Prostate gland (tissue), 2 donors: Measurements from ENCODE around the gene RAB1A.

Experiments
- CTCF ChIP-seq, 4 experiments: fragments of 200-600 bp in 2 of 4; fragments of 450-650 bp in 2 of 4; sonication (generic) in 2 of 4; IDR thresholded peaks; 1 replicate in 3 of 4; 2 replicates in 1 of 4; pipeline ENCODE4 v1.5.1; 2016 to 2019; ENCODE audit warnings: antibody characterized with exemption in 4 of 4, mild to moderate bottlenecking in 2 of 4, moderate library complexity in 2 of 4
- POLR2AphosphoS5 ChIP-seq: sonication (generic); formaldehyde crosslinking; IDR thresholded peaks from one replicate; pipeline ENCODE4 v1.6.1; 2017; ENCODE audit warnings: antibody characterized with exemption

- no peak for TF ChIP-seq CTCF (IDR thresholded peaks at IDR 0.05)
- no peak for TF ChIP-seq POLR2AphosphoS5
Observed at GRCh38 chr2:65159261-65159660, 29.4 kb upstream of the RAB1A start.
